DND-41 (cell line): ENCODE data around the gene ACAD11.

ENCODE experiments used
- ATAC-seq: fragments of 200-7000 bp; cut with Tn5 transposase; 3 replicates; pipeline ENCODE4 v1.9.1; 2021; ENCODE audit warnings: low read depth; ENCODE audit not compliant: insufficient read depth
- DNase-seq: peaks from one replicate; pipeline ENCODE4 v3.0.0-alpha.2; 2020
- H2AFZ ChIP-seq: 2 replicates; pipeline ENCODE4 v1.6.0; 2012; ENCODE audit warnings: low read depth, low read length
- H3K27ac ChIP-seq: 2 replicates; pipeline ENCODE4 v1.5.1; 2012; ENCODE audit warnings: low read length, inconsistent platforms
- H3K27me3 ChIP-seq: fragments of 200-600 bp; sonication (generic); 2 replicates; pipeline ENCODE4 v1.6.0; 2012; ENCODE audit warnings: low read length, mild to moderate bottlenecking, inconsistent platforms; ENCODE audit not compliant: insufficient read depth, poor library complexity
- H3K36me3 ChIP-seq: 2 replicates; pipeline ENCODE4 v1.5.1; 2012; ENCODE audit warnings: low read length, inconsistent platforms; ENCODE audit not compliant: insufficient read depth
- H3K4me1 ChIP-seq: 2 replicates; pipeline ENCODE4 v1.5.1; 2012; ENCODE audit warnings: mild to moderate bottlenecking, low read length; ENCODE audit not compliant: insufficient read depth
- H3K4me2 ChIP-seq: 2 replicates; pipeline ENCODE4 v1.6.0; 2012; ENCODE audit warnings: mild to moderate bottlenecking, moderate library complexity, low read length, inconsistent platforms; ENCODE audit not compliant: insufficient read depth
- H3K4me3 ChIP-seq, 2 experiments: fragments of 200-600 bp in 1 of 2; shearing (Covaris generic) in 1 of 2; 2 replicates each; pipeline ENCODE4 v1.5.1; 2012 to 2016; ENCODE audit warnings: inconsistent platforms in 2 of 2, low read length in 2 of 2, mild to moderate bottlenecking in 2 of 2, low read depth in 1 of 2, moderate library complexity in 1 of 2
- H3K79me2 ChIP-seq: 2 replicates; pipeline ENCODE4 v1.6.0; 2012; ENCODE audit warnings: low read length, inconsistent platforms; ENCODE audit not compliant: insufficient read depth
- H3K9ac ChIP-seq: 2 replicates; pipeline ENCODE4 v1.6.0; 2012; ENCODE audit warnings: low read depth, mild to moderate bottlenecking, inconsistent platforms, low read length, moderate library complexity
- H3K9me3 ChIP-seq: 2 replicates; pipeline ENCODE4 v1.5.1; 2012; ENCODE audit warnings: low read length, moderate library complexity, mild to moderate bottlenecking, inconsistent platforms; ENCODE audit not compliant: insufficient read depth, severe bottlenecking
- H4K20me1 ChIP-seq: 2 replicates; pipeline ENCODE4 v1.6.0; 2012; ENCODE audit warnings: low read length; ENCODE audit not compliant: insufficient read depth
- EZH2 ChIP-seq: IDR thresholded peaks from 3 replicates; pipeline ENCODE4 v1.6.1; 2012; ENCODE audit warnings: borderline replicate concordance, low read depth, mild to moderate bottlenecking, moderate library complexity, low read length, inconsistent platforms; ENCODE audit not compliant: severe bottlenecking
- TF ChIP-seq, protein P1 (sequence below): IDR thresholded peaks from 2 replicates; pipeline ENCODE4 v1.5.1; 2012; ENCODE audit warnings: borderline replicate concordance, low read length, moderate library complexity, mild to moderate bottlenecking; ENCODE audit not compliant: poor library complexity, severe bottlenecking; ENCODE audit errors: extremely low read depth

Gene ACAD11

DNA sequence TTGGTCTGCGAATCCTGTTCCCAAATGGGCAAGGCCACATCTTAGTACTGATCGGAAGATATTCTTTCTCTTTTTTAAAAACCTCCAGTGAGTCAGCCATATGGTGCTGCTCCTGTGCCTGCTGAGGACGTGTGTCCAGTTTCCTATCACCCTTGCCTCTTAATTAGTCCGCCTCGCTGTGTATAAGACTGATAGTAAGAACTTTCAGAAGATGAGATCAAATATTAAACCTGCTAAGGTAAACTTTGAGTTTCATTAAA, 1.1 kb upstream of the ACAD11 start:
- H2AFZ ChIP-seq: peak overlapping the region; percentile 97
- TF ChIP-seq, protein P1, sequence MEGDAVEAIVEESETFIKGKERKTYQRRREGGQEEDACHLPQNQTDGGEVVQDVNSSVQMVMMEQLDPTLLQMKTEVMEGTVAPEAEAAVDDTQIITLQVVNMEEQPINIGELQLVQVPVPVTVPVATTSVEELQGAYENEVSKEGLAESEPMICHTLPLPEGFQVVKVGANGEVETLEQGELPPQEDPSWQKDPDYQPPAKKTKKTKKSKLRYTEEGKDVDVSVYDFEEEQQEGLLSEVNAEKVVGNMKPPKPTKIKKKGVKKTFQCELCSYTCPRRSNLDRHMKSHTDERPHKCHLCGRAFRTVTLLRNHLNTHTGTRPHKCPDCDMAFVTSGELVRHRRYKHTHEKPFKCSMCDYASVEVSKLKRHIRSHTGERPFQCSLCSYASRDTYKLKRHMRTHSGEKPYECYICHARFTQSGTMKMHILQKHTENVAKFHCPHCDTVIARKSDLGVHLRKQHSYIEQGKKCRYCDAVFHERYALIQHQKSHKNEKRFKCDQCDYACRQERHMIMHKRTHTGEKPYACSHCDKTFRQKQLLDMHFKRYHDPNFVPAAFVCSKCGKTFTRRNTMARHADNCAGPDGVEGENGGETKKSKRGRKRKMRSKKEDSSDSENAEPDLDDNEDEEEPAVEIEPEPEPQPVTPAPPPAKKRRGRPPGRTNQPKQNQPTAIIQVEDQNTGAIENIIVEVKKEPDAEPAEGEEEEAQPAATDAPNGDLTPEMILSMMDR: no peak
- TF ChIP-seq EZH2: no peak
- peak overlapping the region; percentile 97 for H3K4me2 ChIP-seq
- no peaks in the 10 kb centered on the region for H3K27me3 ChIP-seq
- H3K9me3 ChIP-seq: no peaks in the 10 kb centered on the region
- DNase-seq: no peak
- peak overlapping the region; percentile 92 to 99 for H3K4me3 ChIP-seq
- peak overlapping the region; percentile 90 for H3K27ac ChIP-seq
- H3K79me2 ChIP-seq: peaks cover 70% of the 10 kb centered on the region
- H3K36me3 ChIP-seq: peaks cover 16% of the 10 kb centered on the region
- H3K4me1 ChIP-seq: peaks cover 52% of the 10 kb centered on the region
- H3K9ac ChIP-seq: peak overlapping the region; percentile 96
- peaks cover 2% of the 10 kb centered on the region; the same call in 1 of the 2 replicates for H4K20me1 ChIP-seq
- ATAC-seq: no peak; the same call in 2 of the 3 replicates

DNA sequence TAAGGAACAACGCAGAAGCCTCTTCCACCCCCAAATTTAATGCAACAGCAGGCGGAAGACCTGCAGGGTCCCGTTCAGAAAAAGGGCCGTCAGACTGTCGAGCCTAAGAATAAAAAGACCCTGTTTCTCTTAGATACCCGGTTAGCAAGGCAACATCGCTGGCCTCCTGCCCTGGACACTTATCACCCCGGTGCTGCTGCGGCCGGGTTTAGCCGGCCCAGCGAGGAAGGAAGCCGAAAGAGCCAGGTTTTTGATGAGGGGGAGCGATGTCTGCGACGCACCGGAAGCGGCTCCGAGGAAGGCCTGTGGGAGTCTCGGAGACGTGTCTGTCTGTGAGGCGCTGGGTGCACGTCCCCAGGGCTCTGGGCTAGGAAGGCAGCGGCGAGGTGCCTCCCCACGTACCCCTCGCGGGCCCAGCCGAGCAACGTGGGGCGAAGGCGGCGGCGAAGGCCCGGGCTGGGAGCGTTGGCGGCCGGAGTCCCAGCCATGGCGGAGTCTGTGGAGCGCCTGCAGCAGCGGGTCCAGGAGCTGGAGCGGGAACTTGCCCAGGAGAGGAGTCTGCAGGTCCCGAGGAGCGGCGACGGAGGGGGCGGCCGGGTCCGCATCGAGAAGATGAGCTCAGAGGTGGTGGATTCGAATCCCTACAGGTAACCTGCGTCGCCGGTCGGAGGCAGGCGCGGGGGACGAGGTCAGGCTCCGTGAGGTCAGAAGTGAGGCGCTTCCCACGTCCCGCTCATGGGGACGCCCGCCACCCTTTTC, 622 bp upstream of the ACAD11 start, which contains the start of gene UBA5:
Gene UBA5, plus strand, starts transcription at position 278 of the 759 bp plus-strand sequence. Its CDS starts 209 bp downstream, at position 487.
- peak; percentile 88 for ATAC-seq

DNA sequence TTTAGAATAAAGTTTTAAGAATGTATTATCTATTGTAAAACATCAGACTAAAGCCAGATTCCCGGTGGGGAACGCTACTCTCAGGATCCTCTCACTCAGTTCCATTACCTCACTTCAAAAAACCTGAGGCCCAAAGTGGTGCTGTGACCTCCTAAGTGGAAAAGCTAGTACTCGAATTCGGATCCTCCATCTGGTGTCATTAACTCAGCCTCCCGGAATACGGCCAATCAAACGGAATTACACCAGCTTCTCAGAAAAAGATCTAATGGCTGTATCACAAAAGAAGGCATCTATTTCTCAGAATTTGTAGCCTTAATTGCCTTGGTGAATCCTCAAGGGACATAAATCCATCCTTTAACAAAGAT, 627 bp downstream of the ACAD11 start:
- H3K27ac ChIP-seq: peak overlapping the region; percentile 90; the same call in 1 of the 2 replicates
- ATAC-seq: no peak

More for the DNA sequence above, 622 bp upstream of the ACAD11 start, which contains the start of gene UBA5:
- Histone ChIP-seq H3K9ac (peak within 1 kb of the TSS; percentile 96), H3K36me3 (peaks cover 15% of the 10 kb centered on the region), H3K4me3 (peak within 1 kb of the TSS; percentile 92 to 99), H3K9me3 (no peaks in the 10 kb centered on the region), H3K4me2 (peak within 1 kb of the TSS; percentile 97), H3K27ac (peak within 1 kb of the TSS; percentile 90), H4K20me1 (peaks cover 2% of the 10 kb centered on the region; the same call in 1 of the 2 replicates), H2AFZ (peak within 1 kb of the TSS; percentile 97), H3K27me3 (no peaks in the 10 kb centered on the region), H3K79me2 (peaks cover 66% of the 10 kb centered on the region), H3K4me1 (peaks cover 52% of the 10 kb centered on the region)
- DNase-seq: peak; percentile 75
- TF ChIP-seq, protein P1: no peak

More for the DNA sequence above, 627 bp downstream of the ACAD11 start:
- Histone ChIP-seq H3K79me2 (peaks cover 54% of the 10 kb centered on the region), H3K4me1 (peaks cover 52% of the 10 kb centered on the region), H3K9ac (peak overlapping the region; percentile 96), H4K20me1 (0 out of 2 replicates have a peak, but pooled peaks cover 2% of the 10 kb centered on the region), H3K4me3 (peak overlapping the region; percentile 92 to 99), H3K4me2 (peak overlapping the region; percentile 97), H3K9me3 (no peaks in the 10 kb centered on the region), H3K27me3 (no peaks in the 10 kb centered on the region), H2AFZ (peak overlapping the region; percentile 97), H3K36me3 (peaks cover 12% of the 10 kb centered on the region)
- TF ChIP-seq EZH2: no peak
- TF ChIP-seq, protein P1: no peak
- no peak for DNase-seq
